Psoas muscle (tissue), 8 donors: Measurements from ENCODE around the gene ZCCHC10. TPM values are rescaled to one million over a fixed set of nuclear protein-coding genes. Genes with fewer than 3 reads are reported as not detected.

Source experiments
- ATAC-seq, 4 donors: fragments of 200-7000 bp; cut with Tn5 transposase; one replicate each; pipeline ENCODE4 v1.9.1; 2020; ENCODE audit warnings: moderate library complexity in 3 of 4, mild to moderate bottlenecking in 2 of 4
- DNase-seq, 2 donors: peaks; one replicate each; pipeline ENCODE4 v3.0.0-alpha.2; 2020
- H3K27ac ChIP-seq: fragments of 200-600 bp; one replicate; pipeline ENCODE4 v1.8.0; 2022
- H3K27me3 ChIP-seq, 3 donors: fragments of 200-600 bp in 1 of 3; one replicate each; pipeline versions ENCODE4 v1.6.1 to v1.8.0; 2013 to 2022; ENCODE audit warnings: low read length in 2 of 3, mild to moderate bottlenecking in 2 of 3, moderate library complexity in 1 of 3; ENCODE audit not compliant: insufficient read depth in 3 of 3
- H3K36me3 ChIP-seq, 2 donors: fragments of 200-600 bp in 1 of 2; one replicate each; pipeline versions ENCODE4 v1.6.1 to v1.8.0; 2013 to 2022; ENCODE audit warnings: low read depth in 1 of 2, mild to moderate bottlenecking in 1 of 2, moderate library complexity in 1 of 2; ENCODE audit not compliant: insufficient read depth in 1 of 2
- H3K4me1 ChIP-seq: fragments of 200-600 bp; one replicate; pipeline ENCODE4 v1.8.0; 2022
- H3K4me3 ChIP-seq: fragments of 200-600 bp; one replicate; pipeline ENCODE4 v1.8.0; 2022; ENCODE audit warnings: mild to moderate bottlenecking
- H3K9me3 ChIP-seq: fragments of 200-600 bp; one replicate; pipeline ENCODE4 v1.8.0; 2022
- CTCF ChIP-seq: fragments of 200-600 bp; IDR thresholded peaks from one replicate; pipeline ENCODE4 v1.8.0; 2022; ENCODE audit warnings: antibody characterized with exemption
- WGBS, 3 donors: extraction: QIAGEN DNeasy Blood & Tissue Kit; methylation state at CpG; one replicate each; pipeline versions ENCODE4 v1.1.6 to v1.1.7; 2013; 5-methylcytosine and 5-hydroxymethylcytosine counted together
- intact Hi-C, 2 donors: fragments of 100-400 bp; cut with DNase I; formaldehyde crosslinking; loops; one replicate each; pipeline versions ENCODE4 v1.11.0 to v1.14.2; 2022
- polyA plus RNA-seq, 3 donors: library from polyadenylated mRNA; stranded (reverse); fragments of 200-250 nt; gene quantifications; one replicate each; pipeline ENCODE4 v1.2.3, GENCODE V29; 2013
- total RNA-seq, 4 donors: library from RNA; stranded (reverse); fragmentation: NEBNext Ultra II Directional in 2 of 4; extraction: Animal tissue kit (Norgen Biotek cat#: 25700) in 2 of 4; gene quantifications; one replicate each; pipeline versions ENCODE4 v1.2.1 to v1.2.4, GENCODE V29; 2021 to 2023
- donor health status: healthy with polysubstance abuse.
- donor health status: DM: no; HTN: no; CAD: no; lungs with moderate emphysema.
- donor health status: Bipolar disorder and iron deficiency.
- donor health status: healthy.
- donor health status: DM: yes; HTN: yes; CAD: no.
- donor health status: DM: no; HTN: no; CAD: no.
- donor health status: DM: no; HTN: no; CAD: no.
- donor health status: DM: yes; HTN: yes; CAD: no.

The ZCCHC10 gene
- total and polyA plus RNA-seq, 7 donors: 13.6 to 32.5 (median 19.8) TPM

- TF ChIP-seq CTCF: no peak
- peaks cover 6 to 56% of the 10 kb centered on the region in 2 donors for H3K36me3 ChIP-seq
- intact Hi-C loops: no loop called here
- no peaks in the 10 kb centered on the region for H3K27me3 ChIP-seq
- H3K4me1 ChIP-seq: peaks cover 33% of the 10 kb centered on the region
- no peak for ATAC-seq
- H3K4me3 ChIP-seq: no peak overlapping the region
- no peak for DNase-seq
- WGBS, 3 donors: 71 to 81% (median 74%) methylated on average over 1 of the region's 1 CpG
- peak overlapping the region; percentile 20 for H3K27ac ChIP-seq
- no peaks in the 10 kb centered on the region for H3K9me3 ChIP-seq
Observed at GRCh38 chr5:133065471-133065870, 39.1 kb upstream of the ZCCHC10 start.

DNA sequence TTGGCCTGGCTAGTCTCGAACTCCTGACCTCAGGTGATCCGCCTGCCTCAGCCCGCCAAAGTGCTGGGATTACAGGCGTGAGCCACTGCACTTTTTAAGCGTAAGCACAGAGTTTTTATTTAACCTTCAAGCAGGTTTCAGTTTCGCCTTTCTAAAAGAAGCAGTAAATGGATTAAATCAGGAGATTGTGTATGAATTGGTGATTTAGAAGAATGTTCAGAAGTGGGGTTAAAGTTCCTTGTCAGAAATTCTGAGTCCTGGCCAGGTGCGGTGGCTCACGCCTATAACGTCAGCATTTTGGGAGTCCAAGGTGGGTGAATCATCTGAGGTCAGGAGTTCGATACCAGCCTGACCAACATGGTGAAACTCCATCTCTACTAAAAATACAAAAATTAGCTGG lies 37.6 kb upstream of the ZCCHC10 start:
- H3K9me3 ChIP-seq: no peaks in the 10 kb centered on the region
- intact Hi-C loops: loop anchor here in 1 of 2 donors (5.0 kb wide), 2 partner anchors 38 to 1297 kb away; no protein-coding TSS in a partner anchor
- H3K27ac ChIP-seq: peak overlapping the region; percentile 42
- H3K4me1 ChIP-seq: peaks cover 40% of the 10 kb centered on the region
- no peak overlapping the region for H3K4me3 ChIP-seq
- WGBS, 3 donors: 67 to 78% (median 69%) methylated on average over 10 of the region's 10 CpGs
- ATAC-seq (peak in 2 of 4 donors; percentile 47 to 48), DNase-seq (no peak)
- H3K27me3 ChIP-seq: no peaks in the 10 kb centered on the region
- H3K36me3 ChIP-seq: peaks cover 2 to 41% of the 10 kb centered on the region in 2 donors
- TF ChIP-seq CTCF: no peak

DNA sequence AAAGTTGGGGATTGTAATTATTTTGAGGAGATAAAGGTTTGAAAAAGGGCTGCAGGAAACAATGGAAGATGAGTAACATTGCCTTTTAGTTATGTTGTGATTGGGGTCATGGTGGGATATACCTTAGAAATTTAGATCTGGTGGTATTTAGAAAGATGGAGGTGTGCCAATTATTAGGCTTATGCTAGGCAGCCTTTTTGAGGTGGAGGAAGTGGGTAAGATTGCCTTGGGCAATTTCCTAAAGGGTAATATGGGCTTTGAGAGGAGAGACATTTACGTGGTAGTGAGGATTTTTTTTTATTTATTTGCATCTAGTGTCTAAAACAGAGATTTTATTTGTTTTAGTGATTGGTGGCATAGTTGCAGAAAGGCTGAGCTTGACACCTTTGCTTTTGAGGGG lies 35.9 kb upstream of the ZCCHC10 start:
- 82 to 86% (median 85%) methylated on average over 1 of the region's 1 CpG for WGBS, 3 donors
- Histone ChIP-seq H3K27me3 (no peaks in the 10 kb centered on the region), H3K9me3 (no peaks in the 10 kb centered on the region), H3K4me3 (no peak overlapping the region), H3K27ac (no peak overlapping the region), H3K4me1 (peaks cover 50% of the 10 kb centered on the region), H3K36me3 (peaks cover 2 to 24% of the 10 kb centered on the region in 2 donors)
- intact Hi-C loops: loop anchor here in 1 of 2 donors (5.0 kb wide), 2 partner anchors 40 to 1295 kb away; no protein-coding TSS in a partner anchor
- TF ChIP-seq CTCF: no peak
- ATAC-seq: no peak
- DNase-seq: no peak

- TF ChIP-seq CTCF: no peak
- Histone ChIP-seq H3K36me3 (no peaks in the 10 kb centered on the region), H3K27ac (no peak overlapping the region), H3K9me3 (no peaks in the 10 kb centered on the region), H3K27me3 (no peaks in the 10 kb centered on the region), H3K4me1 (peaks cover 50% of the 10 kb centered on the region), H3K4me3 (no peak overlapping the region)
- DNase-seq (no peak), ATAC-seq (no peak)
- WGBS, 3 donors: 73 to 83% (median 80%) methylated on average over 3 of the region's 3 CpGs
- intact Hi-C loops: loop anchor here in 1 of 2 donors (5.0 kb wide), 2 partner anchors 43 to 1292 kb away; no protein-coding TSS in a partner anchor
Observed at GRCh38 chr5:133059621-133060020, 33.3 kb upstream of the ZCCHC10 start.

DNA sequence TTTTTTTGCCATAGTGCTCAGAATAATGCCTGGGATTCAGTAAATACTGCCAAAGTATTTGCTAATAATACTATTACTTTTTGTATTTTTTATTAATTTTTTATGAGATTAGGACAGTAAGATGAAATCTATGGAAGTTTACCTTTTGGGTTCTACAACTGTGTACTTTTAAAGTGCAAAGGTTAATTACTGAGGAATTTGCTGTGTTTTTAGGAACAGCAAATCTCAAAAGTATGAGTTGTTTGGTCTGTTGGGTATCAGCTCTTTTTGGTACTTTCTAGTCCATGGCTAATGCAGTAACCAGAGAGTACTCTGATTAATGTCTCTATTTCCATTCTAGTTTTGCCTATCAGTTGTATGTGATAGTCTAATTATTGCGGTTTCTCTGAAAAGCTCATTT lies 30.5 kb upstream of the ZCCHC10 start:
- H3K4me3 ChIP-seq: no peak overlapping the region
- no peak overlapping the region for H3K27ac ChIP-seq
- no peaks in the 10 kb centered on the region for H3K27me3 ChIP-seq
- ATAC-seq (no peak), DNase-seq (no peak)
- TF ChIP-seq CTCF: no peak
- intact Hi-C loops: no loop called here
- no peaks in the 10 kb centered on the region for H3K36me3 ChIP-seq
- WGBS, 3 donors: 92 to 97% (median 96%) methylated on average over 1 of the region's 1 CpG
- peaks cover 42% of the 10 kb centered on the region for H3K4me1 ChIP-seq
- no peaks in the 10 kb centered on the region for H3K9me3 ChIP-seq
